Measurements from ENCODE around the gene HUNK. TPM values are rescaled to one million over a fixed set of nuclear protein-coding genes. Genes with fewer than 3 reads are reported as not detected.
"Not testable (repeated sequence)": the region's sequence is repeated elsewhere in the genome, so short reads cannot be mapped to it uniquely, and the experiment has no call there.

HUNK gene
- total RNA-seq, 1 donor from 2014 or later, result 1.8 TPM

GRCh38 chr21:31921079-31921478, 48.3 kb downstream of the HUNK start:
- no peak for DNase-seq (ENCODE audit: low read depth)

GRCh38 chr21:31922881-31923280, 50.1 kb downstream of the HUNK start:
- DNase-seq (ENCODE audit: low read depth), result no peak

GRCh38 chr21:31923756-31924155, 50.9 kb downstream of the HUNK start:
- DNase-seq (ENCODE audit: low read depth), result no peak

GRCh38 chr21:31924548-31924947, 51.7 kb downstream of the HUNK start:
- DNase-seq (ENCODE audit: low read depth), result no peak

GRCh38 chr21:31926498-31926897, 53.7 kb downstream of the HUNK start:
- DNase-seq (ENCODE audit: low read depth), result no peak

- DNase-seq (ENCODE audit: low read depth), result no peak
Observed at GRCh38 chr21:31927689-31928353, 55.0 kb downstream of the HUNK start.

GRCh38 chr21:31928656-31929055, 55.8 kb downstream of the HUNK start:
- DNase-seq (ENCODE audit: low read depth), result no peak

- DNase-seq (ENCODE audit: low read depth), result no peak
Observed at GRCh38 chr21:31929548-31929947, 56.7 kb downstream of the HUNK start.

GRCh38 chr21:31930001-31930400, 57.2 kb downstream of the HUNK start:
- no peak for DNase-seq (ENCODE audit: low read depth)

- no peak for DNase-seq (ENCODE audit: low read depth)
Observed at GRCh38 chr21:31931644-31932469, 59.0 kb downstream of the HUNK start.

GRCh38 chr21:31932470-31932764, 59.6 kb downstream of the HUNK start:
- DNase-seq (ENCODE audit: low read depth), result no peak

GRCh38 chr21:31937303-31937702, 64.5 kb downstream of the HUNK start:
- DNase-seq (ENCODE audit: low read depth), result no peak

GRCh38 chr21:31938330-31939301, 65.8 kb downstream of the HUNK start:
- DNase-seq (ENCODE audit: low read depth), result no peak

- no peak for DNase-seq (ENCODE audit: low read depth)
Observed at GRCh38 chr21:31941694-31942093, 68.9 kb downstream of the HUNK start.

- DNase-seq (ENCODE audit: low read depth), result no peak
Observed at GRCh38 chr21:31943561-31943960, 70.7 kb downstream of the HUNK start.

- no peak for DNase-seq (ENCODE audit: low read depth)
Observed at GRCh38 chr21:31945141-31945540, 72.3 kb downstream of the HUNK start.

- no peak for DNase-seq (ENCODE audit: low read depth)
Observed at GRCh38 chr21:31945546-31945945, 72.7 kb downstream of the HUNK start.

GRCh38 chr21:31946231-31946630, 73.4 kb downstream of the HUNK start:
- DNase-seq (ENCODE audit: low read depth), result no peak

- DNase-seq (ENCODE audit: low read depth), result not testable (repeated sequence)
Observed at GRCh38 chr21:31946876-31947550, 74.2 kb downstream of the HUNK start.

- no peak for DNase-seq (ENCODE audit: low read depth)
Observed at GRCh38 chr21:31948676-31949075, 75.9 kb downstream of the HUNK start.

GRCh38 chr21:31952828-31953227, 80.0 kb downstream of the HUNK start:
- no peak for DNase-seq (ENCODE audit: low read depth)

- DNase-seq (ENCODE audit: low read depth), result no peak
Observed at GRCh38 chr21:31957631-31958030, 84.8 kb downstream of the HUNK start.

Data from renal cortical epithelial cell (primary cell).